GM23338 (cell line): Measurements from ENCODE around the gene PHACTR2.
"Not testable (repeated sequence)": the region's sequence is repeated elsewhere in the genome, so short reads cannot be mapped to it uniquely, and the experiment has no call there.

Experiments
- CREB1 ChIP-seq: fragments of 250-450 bp; sonication (Bioruptor Pico); IDR thresholded peaks from 2 replicates; pipeline ENCODE4 v1.5.0; 2020; ENCODE audit warnings: low read depth, mild to moderate bottlenecking, moderate library complexity
- CTCF ChIP-seq, 2 experiments: fragments of 200-600 bp in 1 of 2; sonication (generic) in 1 of 2; conservative IDR thresholded peaks; 2 replicates each; pipeline versions ENCODE4 v1.5.1 to v1.6.1; 2016 to 2017; ENCODE audit warnings: antibody characterized with exemption in 2 of 2, low read depth in 2 of 2, mild to moderate bottlenecking in 2 of 2, moderate library complexity in 1 of 2
- EZH2 ChIP-seq: fragments of 200-600 bp; sonication (generic); IDR thresholded peaks from one replicate; pipeline ENCODE4 v1.8.0; 2017; ENCODE audit warnings: antibody characterized with exemption, mild to moderate bottlenecking, low read depth; ENCODE audit not compliant: unreplicated experiment
- EZH2phosphoT487 ChIP-seq: fragments of 200-600 bp; sonication (generic); IDR thresholded peaks from one replicate; pipeline ENCODE4 v1.8.1; 2018; ENCODE audit warnings: antibody characterized with exemption; ENCODE audit not compliant: unreplicated experiment
- NANOG ChIP-seq: IDR thresholded peaks from 2 replicates; pipeline ENCODE4 v1.6.1; 2016; ENCODE audit warnings: antibody characterized with exemption, borderline replicate concordance
- POLR2AphosphoS5 ChIP-seq: IDR thresholded peaks from 2 replicates; pipeline ENCODE4 v1.6.1; 2016; ENCODE audit warnings: antibody characterized with exemption, low read depth
- REST ChIP-seq: IDR thresholded peaks from one replicate; pipeline ENCODE4 v1.6.1; 2018; ENCODE audit warnings: antibody characterized with exemption; ENCODE audit not compliant: unreplicated experiment

DNA sequence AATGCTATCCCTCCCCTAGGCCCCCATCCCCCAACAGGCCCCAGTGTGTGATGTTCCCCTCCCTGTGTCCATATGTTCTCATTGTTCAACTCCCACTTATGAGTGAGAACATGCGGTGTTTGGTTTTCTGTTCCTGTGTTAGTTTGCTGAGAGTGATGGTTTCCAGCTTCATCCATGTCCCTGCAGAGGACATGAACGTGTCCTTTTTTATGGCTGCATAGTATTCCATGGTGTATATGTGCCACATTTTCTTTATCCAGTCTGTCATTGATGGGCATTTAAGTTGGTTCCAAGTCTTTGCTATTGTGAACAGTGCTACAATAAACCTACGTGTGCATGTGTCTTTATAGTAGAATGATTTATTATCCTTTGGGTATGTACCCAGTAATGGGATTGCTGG is 173.9 kb downstream of the PHACTR2 start:
- TF ChIP-seq REST; CTCF (conservative IDR thresholded peaks at IDR 0.05; ENCODE audit: low read depth in 2 of 2); EZH2; POLR2AphosphoS5; NANOG; EZH2phosphoT487; CREB1 (CRISPR knock-in tag): not testable (repeated sequence)
